ENCODE results near the gene HOXB4.

Gene HOXB4

GRCh38 chr17:48550502-48551213 is 27.5 kb downstream of the HOXB4 start:
- DNase-seq (ENCODE audit: extremely low read depth, low read depth): no peak
- H3K4me3 ChIP-seq (replicated peaks; ENCODE audit: low read depth, low read length): no peak overlapping the region

GRCh38 chr17:48549914-48550501 is 28.1 kb downstream of the HOXB4 start:
- DNase-seq (ENCODE audit: extremely low read depth, low read depth): no peak
- no peak overlapping the region for H3K4me3 ChIP-seq (replicated peaks; ENCODE audit: low read depth, low read length)
- no peak for TF ChIP-seq CTCF (IDR thresholded peaks at IDR 0.05; ENCODE audit: low read depth, low read length, missing control alignments)

More at GRCh38 chr17:48550502-48551213, 27.5 kb downstream of the HOXB4 start:
- TF ChIP-seq CTCF (IDR thresholded peaks at IDR 0.05; ENCODE audit: low read depth, low read length, missing control alignments): no peak

- no peak overlapping the region for H3K4me3 ChIP-seq (replicated peaks; ENCODE audit: low read depth, low read length)
- DNase-seq (ENCODE audit: extremely low read depth, low read depth): no peak
- TF ChIP-seq CTCF (IDR thresholded peaks at IDR 0.05; ENCODE audit: low read depth, low read length, missing control alignments): no peak
Observed at GRCh38 chr17:48549281-48549630, 28.9 kb downstream of the HOXB4 start.

GRCh38 chr17:48548523-48549280 is 29.4 kb downstream of the HOXB4 start:
- DNase-seq (ENCODE audit: extremely low read depth, low read depth): no peak
- TF ChIP-seq CTCF (IDR thresholded peaks at IDR 0.05; ENCODE audit: low read depth, low read length, missing control alignments): no peak
- no peak overlapping the region for H3K4me3 ChIP-seq (replicated peaks; ENCODE audit: low read depth, low read length)

GRCh38 chr17:48547808-48548522 is 30.2 kb downstream of the HOXB4 start:
- H3K4me3 ChIP-seq (replicated peaks; ENCODE audit: low read depth, low read length): no peak overlapping the region
- no peak for DNase-seq (ENCODE audit: extremely low read depth, low read depth)
- no peak for TF ChIP-seq CTCF (IDR thresholded peaks at IDR 0.05; ENCODE audit: low read depth, low read length, missing control alignments)

GRCh38 chr17:48546924-48547807 is 31.0 kb downstream of the HOXB4 start:
- H3K4me3 ChIP-seq (replicated peaks; ENCODE audit: low read depth, low read length): no peak overlapping the region
- DNase-seq (ENCODE audit: extremely low read depth, low read depth): no peak

More at GRCh38 chr17:48546924-48547807, 31.0 kb downstream of the HOXB4 start:
- no peak for TF ChIP-seq CTCF (IDR thresholded peaks at IDR 0.05; ENCODE audit: low read depth, low read length, missing control alignments)
